Neural cell (in vitro differentiated cells): Measurements from ENCODE around the gene ABHD5. TPM values are rescaled to one million over a fixed set of nuclear protein-coding genes. Genes with fewer than 3 reads are reported as not detected.
"Not testable (repeated sequence)": the region's sequence is repeated elsewhere in the genome, so short reads cannot be mapped to it uniquely, and the experiment has no call there.

Source experiments
- H2AFZ ChIP-seq: fragments of 200-600, 300-800 bp; sonication (generic), shearing (Covaris generic); 2 replicates; pipeline ENCODE4 v1.6.0; 2014; ENCODE audit warnings: low read depth, mild to moderate bottlenecking, antibody characterized with exemption, low read length, moderate library complexity
- H3F3A ChIP-seq: fragments of 200-600 bp; shearing (Covaris generic); 2 replicates; pipeline ENCODE4 v1.6.1; 2016; ENCODE audit warnings: mild to moderate bottlenecking, moderate library complexity, mixed read lengths, antibody characterized with exemption, low read length; ENCODE audit not compliant: insufficient read depth, poor library complexity, severe bottlenecking
- H3K27ac ChIP-seq: fragments of 200-600, 300-800 bp; sonication (generic), shearing (Covaris generic); 2 replicates; pipeline ENCODE4 v1.5.1; 2014; ENCODE audit warnings: mild to moderate bottlenecking, low read length, moderate library complexity
- H3K27me3 ChIP-seq: fragments of 300-800, 200-600 bp; sonication (generic), shearing (Covaris generic); 2 replicates; pipeline ENCODE4 v1.6.0; 2014; ENCODE audit warnings: mild to moderate bottlenecking, low read depth, low read length, moderate library complexity; ENCODE audit not compliant: insufficient read depth
- H3K36me3 ChIP-seq: fragments of 300-800, 200-600 bp; sonication (generic), shearing (Covaris generic); 2 replicates; pipeline ENCODE4 v1.5.1; 2014; ENCODE audit warnings: mild to moderate bottlenecking, antibody characterized with exemption, low read length, moderate library complexity; ENCODE audit not compliant: insufficient read depth
- H3K4me2 ChIP-seq: fragments of 300-800, 200-600 bp; sonication (generic), shearing (Covaris generic); 2 replicates; pipeline ENCODE4 v1.6.0; 2014; ENCODE audit warnings: mild to moderate bottlenecking, low read length
- H3K4me3 ChIP-seq: fragments of 300-800, 200-600 bp; sonication (generic), shearing (Covaris generic); 2 replicates; pipeline ENCODE4 v1.5.1; 2014; ENCODE audit warnings: mild to moderate bottlenecking, low read length, moderate library complexity
- H3K79me2 ChIP-seq: fragments of 200-600 bp; shearing (Covaris generic); replicated peaks from 2 replicates; pipeline ENCODE4 v1.6.0; 2014; ENCODE audit warnings: mild to moderate bottlenecking, low read length, moderate library complexity; ENCODE audit not compliant: insufficient read depth
- H3K9ac ChIP-seq: fragments of 300-800, 200-600 bp; sonication (generic), shearing (Covaris generic); 2 replicates; pipeline ENCODE4 v1.6.1; 2016; ENCODE audit warnings: mild to moderate bottlenecking, low read length, mixed read lengths
- H3K9me2 ChIP-seq: fragments of 200-600 bp; shearing (Covaris generic); 2 replicates; pipeline ENCODE4 v1.6.1; 2016; ENCODE audit warnings: mild to moderate bottlenecking, low read length, mixed read lengths; ENCODE audit not compliant: insufficient read depth
- H3K9me3 ChIP-seq: fragments of 200-600, 300-800 bp; sonication (generic), shearing (Covaris generic); 2 replicates; pipeline ENCODE4 v1.6.1; 2016; ENCODE audit warnings: mild to moderate bottlenecking, mixed run types, low read length, moderate library complexity, mixed read lengths
- H4K20me1 ChIP-seq: fragments of 200-600 bp; shearing (Covaris generic); 2 replicates; pipeline ENCODE4 v1.6.1; 2016; ENCODE audit warnings: mild to moderate bottlenecking, mixed run types; ENCODE audit not compliant: insufficient read depth
- EP300 ChIP-seq: fragments of 450-650 bp; conservative IDR thresholded peaks from 2 replicates; pipeline ENCODE4 v1.6.1; 2014; ENCODE audit warnings: antibody characterized with exemption, mild to moderate bottlenecking, moderate library complexity; ENCODE audit not compliant: poor library complexity, severe bottlenecking
- EZH2 ChIP-seq: fragments of 200-600, 300-800 bp; shearing (Covaris generic), sonication (generic); IDR thresholded peaks from 2 replicates; pipeline ENCODE4 v1.6.1; 2014; ENCODE audit warnings: antibody characterized with exemption, low read length, borderline replicate concordance, mild to moderate bottlenecking; ENCODE audit not compliant: insufficient read depth, poor library complexity, severe bottlenecking
- MXI1 ChIP-seq: fragments of 450-650 bp; conservative IDR thresholded peaks from 2 replicates; pipeline ENCODE4 v1.6.1; 2014; ENCODE audit warnings: antibody characterized with exemption, mild to moderate bottlenecking; ENCODE audit not compliant: poor library complexity, severe bottlenecking
- POLR2AphosphoS5 ChIP-seq: IDR thresholded peaks from 2 replicates; pipeline ENCODE4 v1.6.1; 2012
- RAD21 ChIP-seq: fragments of 450-650 bp; conservative IDR thresholded peaks from 2 replicates; pipeline ENCODE4 v1.6.1; 2014; ENCODE audit warnings: antibody characterized with exemption, mild to moderate bottlenecking, moderate library complexity
- SMC3 ChIP-seq: fragments of 450-650 bp; conservative IDR thresholded peaks from 2 replicates; pipeline ENCODE4 v1.6.1; 2014; ENCODE audit warnings: antibody characterized with exemption, mild to moderate bottlenecking, moderate library complexity; ENCODE audit not compliant: poor library complexity
- TAF1 ChIP-seq: IDR thresholded peaks from 2 replicates; pipeline ENCODE4 v1.6.1; 2012; ENCODE audit warnings: low read depth
- polyA plus RNA-seq: library from polyadenylated mRNA; depleted of rRNA; stranded (reverse); fragments of >200 nt; gene quantifications from 2 replicates; pipeline ENCODE4 v1.2.3, GENCODE V29; 2014
- TF ChIP-seq, protein P1 (sequence below): IDR thresholded peaks from 2 replicates; pipeline ENCODE4 v1.6.1; 2012; ENCODE audit warnings: borderline replicate concordance
- TF ChIP-seq, protein P2 (sequence below): fragments of 450-650 bp; IDR thresholded peaks from 2 replicates; pipeline ENCODE4 v1.5.1; 2014; ENCODE audit warnings: antibody characterized with exemption, mild to moderate bottlenecking, moderate library complexity; ENCODE audit not compliant: poor library complexity, severe bottlenecking

ABHD5 gene
- polyA plus RNA-seq, 1 donor from 2014 or later = 26.6 TPM

DNA sequence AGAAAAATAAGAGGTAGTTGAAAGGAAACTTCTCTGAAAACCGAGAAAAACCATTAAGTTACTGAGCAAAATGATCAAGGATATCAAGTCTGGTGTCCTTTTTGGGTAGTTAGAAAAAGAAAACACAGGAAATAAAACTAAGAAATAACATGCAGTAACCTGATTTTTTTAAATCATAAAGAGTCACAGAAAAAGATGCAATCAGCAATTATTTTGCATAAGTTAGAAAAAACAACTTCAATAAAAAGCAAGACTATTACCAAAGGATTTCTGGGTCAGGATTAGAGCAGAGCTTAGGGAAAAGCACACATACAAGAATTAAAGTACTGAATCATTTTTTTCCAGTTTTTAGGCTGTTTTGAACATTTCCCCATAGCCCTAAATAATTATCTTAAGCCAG is 40.4 kb upstream of the ABHD5 start:
- no peaks in the 10 kb centered on the region for H4K20me1 ChIP-seq
- no peaks in the 10 kb centered on the region for H3K9me2 ChIP-seq
- no peak overlapping the region for H3K4me2 ChIP-seq
- H3K9me3 ChIP-seq = no peaks in the 10 kb centered on the region
- H2AFZ ChIP-seq = no peak overlapping the region
- no peaks in the 10 kb centered on the region for H3F3A ChIP-seq
- TF ChIP-seq, protein P1, sequence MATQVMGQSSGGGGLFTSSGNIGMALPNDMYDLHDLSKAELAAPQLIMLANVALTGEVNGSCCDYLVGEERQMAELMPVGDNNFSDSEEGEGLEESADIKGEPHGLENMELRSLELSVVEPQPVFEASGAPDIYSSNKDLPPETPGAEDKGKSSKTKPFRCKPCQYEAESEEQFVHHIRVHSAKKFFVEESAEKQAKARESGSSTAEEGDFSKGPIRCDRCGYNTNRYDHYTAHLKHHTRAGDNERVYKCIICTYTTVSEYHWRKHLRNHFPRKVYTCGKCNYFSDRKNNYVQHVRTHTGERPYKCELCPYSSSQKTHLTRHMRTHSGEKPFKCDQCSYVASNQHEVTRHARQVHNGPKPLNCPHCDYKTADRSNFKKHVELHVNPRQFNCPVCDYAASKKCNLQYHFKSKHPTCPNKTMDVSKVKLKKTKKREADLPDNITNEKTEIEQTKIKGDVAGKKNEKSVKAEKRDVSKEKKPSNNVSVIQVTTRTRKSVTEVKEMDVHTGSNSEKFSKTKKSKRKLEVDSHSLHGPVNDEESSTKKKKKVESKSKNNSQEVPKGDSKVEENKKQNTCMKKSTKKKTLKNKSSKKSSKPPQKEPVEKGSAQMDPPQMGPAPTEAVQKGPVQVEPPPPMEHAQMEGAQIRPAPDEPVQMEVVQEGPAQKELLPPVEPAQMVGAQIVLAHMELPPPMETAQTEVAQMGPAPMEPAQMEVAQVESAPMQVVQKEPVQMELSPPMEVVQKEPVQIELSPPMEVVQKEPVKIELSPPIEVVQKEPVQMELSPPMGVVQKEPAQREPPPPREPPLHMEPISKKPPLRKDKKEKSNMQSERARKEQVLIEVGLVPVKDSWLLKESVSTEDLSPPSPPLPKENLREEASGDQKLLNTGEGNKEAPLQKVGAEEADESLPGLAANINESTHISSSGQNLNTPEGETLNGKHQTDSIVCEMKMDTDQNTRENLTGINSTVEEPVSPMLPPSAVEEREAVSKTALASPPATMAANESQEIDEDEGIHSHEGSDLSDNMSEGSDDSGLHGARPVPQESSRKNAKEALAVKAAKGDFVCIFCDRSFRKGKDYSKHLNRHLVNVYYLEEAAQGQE = no peak
- no peak for TF ChIP-seq SMC3
- no peak overlapping the region for H3K4me3 ChIP-seq
- H3K27ac ChIP-seq = no peak overlapping the region
- H3K79me2 ChIP-seq = no peaks in the 10 kb centered on the region
- H3K9ac ChIP-seq = no peak overlapping the region
- no peaks in the 10 kb centered on the region for H3K36me3 ChIP-seq
- H3K27me3 ChIP-seq = no peaks in the 10 kb centered on the region

DNA sequence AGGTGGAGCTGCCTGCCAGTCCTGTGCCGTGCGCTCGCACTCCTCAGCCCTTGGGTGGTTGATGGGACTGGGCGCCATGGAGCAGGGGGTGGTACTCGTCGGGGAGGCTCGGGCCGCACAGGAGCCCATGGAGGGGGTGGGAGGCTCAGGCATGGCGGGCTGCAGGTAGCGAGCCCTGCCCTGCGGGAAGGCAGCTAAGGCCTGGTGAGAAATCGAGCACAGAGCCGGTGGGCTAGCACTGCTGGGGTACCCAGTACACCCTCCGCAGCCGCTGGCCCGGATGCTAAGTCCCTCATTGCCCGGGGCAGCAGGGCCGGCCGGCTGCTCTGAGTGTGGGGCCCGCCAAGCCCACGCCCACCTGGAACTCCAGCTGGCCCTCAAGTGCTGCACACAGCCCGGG is 34.3 kb upstream of the ABHD5 start:
- not testable (repeated sequence) for H3K27ac ChIP-seq, H3K9me2 ChIP-seq, H3K36me3 ChIP-seq, H3K79me2 ChIP-seq, H3K4me3 ChIP-seq, H3K9me3 ChIP-seq, H2AFZ ChIP-seq, H3K27me3 ChIP-seq, H3K4me2 ChIP-seq, H3K9ac ChIP-seq, H4K20me1 ChIP-seq, H3F3A ChIP-seq

DNA sequence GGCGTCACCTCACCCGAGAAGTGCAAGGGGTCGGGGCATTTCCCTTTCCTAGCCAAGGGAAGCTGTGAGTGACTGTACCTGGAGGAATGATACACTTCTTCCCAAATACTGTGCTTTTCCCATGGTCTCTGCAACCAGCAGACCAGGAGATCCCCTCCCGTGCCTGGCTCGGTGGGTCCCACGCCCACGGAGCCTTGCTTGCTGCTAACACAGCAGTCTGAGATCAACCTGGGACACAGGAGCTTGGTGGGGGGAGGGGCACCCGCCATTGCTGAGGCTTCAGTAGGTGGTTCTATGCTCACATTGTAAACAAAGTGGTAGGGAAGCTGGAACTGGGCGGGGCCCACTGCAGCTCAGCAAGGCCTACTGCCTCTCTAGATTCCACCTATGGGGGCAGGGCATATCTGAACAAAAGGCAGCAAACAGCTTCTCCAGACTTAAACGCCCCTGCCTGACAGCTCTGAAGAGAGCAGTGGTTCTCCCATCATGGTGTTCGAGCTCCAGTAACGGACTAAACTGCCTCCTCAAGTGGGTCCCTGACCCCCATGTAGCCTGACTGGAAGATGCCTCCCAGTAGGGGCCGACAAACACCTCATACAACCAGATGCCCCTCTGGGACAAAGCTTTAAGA is 31.4 kb upstream of the ABHD5 start:
- Histone ChIP-seq H3K36me3 (no peaks in the 10 kb centered on the region), H3K4me2 (no peak overlapping the region), H3K9me3 (no peaks in the 10 kb centered on the region), H3F3A (no peaks in the 10 kb centered on the region), H3K9me2 (no peaks in the 10 kb centered on the region), H3K27ac (no peak overlapping the region), H3K79me2 (no peaks in the 10 kb centered on the region), H3K4me3 (no peak overlapping the region), H4K20me1 (no peaks in the 10 kb centered on the region), H3K27me3 (no peaks in the 10 kb centered on the region), H3K9ac (no peak overlapping the region), H2AFZ (no peak overlapping the region)
- TF ChIP-seq, protein P2, sequence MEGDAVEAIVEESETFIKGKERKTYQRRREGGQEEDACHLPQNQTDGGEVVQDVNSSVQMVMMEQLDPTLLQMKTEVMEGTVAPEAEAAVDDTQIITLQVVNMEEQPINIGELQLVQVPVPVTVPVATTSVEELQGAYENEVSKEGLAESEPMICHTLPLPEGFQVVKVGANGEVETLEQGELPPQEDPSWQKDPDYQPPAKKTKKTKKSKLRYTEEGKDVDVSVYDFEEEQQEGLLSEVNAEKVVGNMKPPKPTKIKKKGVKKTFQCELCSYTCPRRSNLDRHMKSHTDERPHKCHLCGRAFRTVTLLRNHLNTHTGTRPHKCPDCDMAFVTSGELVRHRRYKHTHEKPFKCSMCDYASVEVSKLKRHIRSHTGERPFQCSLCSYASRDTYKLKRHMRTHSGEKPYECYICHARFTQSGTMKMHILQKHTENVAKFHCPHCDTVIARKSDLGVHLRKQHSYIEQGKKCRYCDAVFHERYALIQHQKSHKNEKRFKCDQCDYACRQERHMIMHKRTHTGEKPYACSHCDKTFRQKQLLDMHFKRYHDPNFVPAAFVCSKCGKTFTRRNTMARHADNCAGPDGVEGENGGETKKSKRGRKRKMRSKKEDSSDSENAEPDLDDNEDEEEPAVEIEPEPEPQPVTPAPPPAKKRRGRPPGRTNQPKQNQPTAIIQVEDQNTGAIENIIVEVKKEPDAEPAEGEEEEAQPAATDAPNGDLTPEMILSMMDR = no peak
- TF ChIP-seq SMC3 (no peak), EZH2 (no peak), POLR2AphosphoS5 (no peak), RAD21 (no peak), MXI1 (no peak), TAF1 (no peak), EP300 (no peak)

DNA sequence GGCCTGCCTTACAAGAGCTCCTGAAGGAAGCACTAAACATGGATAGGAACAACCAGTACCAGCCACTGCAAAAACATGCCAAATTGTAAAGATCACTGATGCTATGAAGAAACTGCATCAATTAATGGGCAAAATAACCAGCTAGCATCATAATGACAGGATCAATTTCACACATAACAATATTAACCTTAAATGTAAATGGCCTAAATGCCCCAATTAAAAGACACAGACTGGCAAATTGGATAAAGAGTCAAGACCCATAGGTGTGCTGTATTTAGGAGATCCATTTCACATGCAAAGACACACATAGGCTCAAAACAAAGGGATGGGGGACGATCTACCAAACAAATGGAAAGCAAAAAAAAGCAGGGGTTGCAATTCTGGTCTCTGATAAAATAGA is 29.4 kb upstream of the ABHD5 start:
- H3K27ac ChIP-seq, H3K27me3 ChIP-seq, H3F3A ChIP-seq, H3K4me2 ChIP-seq, H4K20me1 ChIP-seq, H3K9ac ChIP-seq, H3K9me3 ChIP-seq, H2AFZ ChIP-seq, H3K9me2 ChIP-seq, H3K36me3 ChIP-seq, H3K4me3 ChIP-seq, H3K79me2 ChIP-seq: not testable (repeated sequence)

DNA sequence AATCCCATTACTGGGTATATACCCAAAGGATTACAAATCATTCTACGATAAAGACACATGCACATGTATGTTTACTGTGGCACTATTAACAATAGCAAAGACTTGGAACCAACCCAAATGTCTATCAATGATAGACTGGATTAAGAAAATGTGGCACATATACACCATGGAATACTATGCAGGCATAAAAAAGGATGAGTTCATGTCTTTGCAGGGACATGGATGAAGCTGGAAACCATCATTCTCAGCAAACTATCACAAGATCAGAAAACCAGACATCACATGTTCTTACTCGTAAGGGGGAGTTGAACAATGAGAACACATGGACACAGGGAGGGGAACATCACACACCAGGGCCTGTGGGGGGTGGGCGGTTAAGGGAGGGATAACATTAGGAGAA is 25.7 kb upstream of the ABHD5 start:
- H3K9me3 ChIP-seq, H3K9ac ChIP-seq, H3K27ac ChIP-seq: not testable (repeated sequence)

More for the DNA sequence above, 25.7 kb upstream of the ABHD5 start:
- H3K9me2 ChIP-seq, H4K20me1 ChIP-seq, H3K79me2 ChIP-seq, H3K27me3 ChIP-seq, H3F3A ChIP-seq, H2AFZ ChIP-seq, H3K4me2 ChIP-seq, H3K36me3 ChIP-seq, H3K4me3 ChIP-seq: not testable (repeated sequence)
